T follicular helper cell (primary cell): Measurements from ENCODE around the gene TTLL13.

ENCODE experiments used
- DNase-seq: peaks from one replicate; pipeline ENCODE4 v3.0.0-alpha.2; 2020; ENCODE audit warnings: low read depth

TTLL13 gene

DNA sequence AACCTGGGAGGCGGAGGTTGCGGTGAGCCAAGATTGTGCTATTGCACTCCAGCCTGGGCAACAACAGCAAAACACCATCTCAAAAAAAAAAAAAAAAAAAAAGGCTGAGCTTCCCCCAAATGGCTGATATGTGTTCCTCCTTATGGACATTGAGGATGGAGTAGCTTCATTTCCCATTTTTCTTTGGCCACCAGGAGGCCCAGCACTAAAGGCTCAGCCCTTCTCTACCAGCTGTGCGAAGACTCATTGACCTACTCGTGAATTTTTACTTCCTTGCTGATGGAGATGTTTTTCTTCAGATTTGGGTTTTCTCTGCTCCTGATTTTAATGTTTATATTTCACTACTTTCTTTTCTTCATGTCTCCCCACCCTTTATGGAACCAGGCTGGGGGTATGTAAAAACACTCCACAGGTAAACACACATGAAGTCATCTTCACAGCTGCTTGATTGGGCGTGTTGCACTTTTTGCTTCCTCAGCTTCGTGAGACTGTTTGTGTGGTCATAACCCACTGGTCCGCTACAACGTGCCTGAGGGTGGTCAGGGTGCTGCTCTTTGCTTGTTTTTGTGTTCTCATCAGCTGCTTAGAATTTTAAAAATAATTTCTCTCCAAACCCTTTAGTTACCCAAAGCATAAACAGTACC, 34.7 kb upstream of the TTLL13 start:
- no peak for DNase-seq

DNA sequence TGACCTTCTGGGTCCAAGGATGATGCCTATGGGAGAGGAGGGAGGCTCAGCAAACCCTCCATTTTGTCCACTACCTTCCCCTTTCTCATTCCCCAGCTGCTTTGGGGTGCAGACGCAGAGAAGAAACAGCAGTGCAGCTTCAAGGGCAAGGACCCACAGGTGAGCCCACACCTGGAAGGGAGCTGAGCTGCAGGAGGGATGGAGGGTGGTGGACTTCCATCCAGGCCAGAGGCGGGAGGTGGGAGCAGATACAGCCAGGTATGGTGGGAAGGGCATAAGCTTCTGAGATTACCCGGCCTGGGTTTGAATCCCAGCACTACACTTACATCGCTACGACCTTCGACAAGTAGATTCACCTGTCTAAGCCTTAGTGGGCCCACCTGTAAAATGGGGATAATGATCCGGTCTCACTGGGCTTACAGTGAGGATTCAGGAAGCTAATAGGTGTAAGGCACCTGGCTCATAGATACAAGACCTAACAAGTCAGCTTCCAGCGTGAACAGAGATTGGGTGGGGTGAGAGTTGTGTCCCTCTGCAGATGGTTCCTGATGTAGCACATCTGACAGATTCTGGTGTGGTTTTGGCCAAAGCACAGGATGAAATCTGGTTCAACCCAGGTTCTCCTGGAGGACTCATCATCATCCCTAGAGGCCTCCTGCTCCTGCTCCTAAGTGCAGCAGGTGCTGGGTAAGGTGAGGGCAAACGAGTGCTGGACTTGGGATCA, 31.5 kb upstream of the TTLL13 start:
- DNase-seq, result no peak

DNA sequence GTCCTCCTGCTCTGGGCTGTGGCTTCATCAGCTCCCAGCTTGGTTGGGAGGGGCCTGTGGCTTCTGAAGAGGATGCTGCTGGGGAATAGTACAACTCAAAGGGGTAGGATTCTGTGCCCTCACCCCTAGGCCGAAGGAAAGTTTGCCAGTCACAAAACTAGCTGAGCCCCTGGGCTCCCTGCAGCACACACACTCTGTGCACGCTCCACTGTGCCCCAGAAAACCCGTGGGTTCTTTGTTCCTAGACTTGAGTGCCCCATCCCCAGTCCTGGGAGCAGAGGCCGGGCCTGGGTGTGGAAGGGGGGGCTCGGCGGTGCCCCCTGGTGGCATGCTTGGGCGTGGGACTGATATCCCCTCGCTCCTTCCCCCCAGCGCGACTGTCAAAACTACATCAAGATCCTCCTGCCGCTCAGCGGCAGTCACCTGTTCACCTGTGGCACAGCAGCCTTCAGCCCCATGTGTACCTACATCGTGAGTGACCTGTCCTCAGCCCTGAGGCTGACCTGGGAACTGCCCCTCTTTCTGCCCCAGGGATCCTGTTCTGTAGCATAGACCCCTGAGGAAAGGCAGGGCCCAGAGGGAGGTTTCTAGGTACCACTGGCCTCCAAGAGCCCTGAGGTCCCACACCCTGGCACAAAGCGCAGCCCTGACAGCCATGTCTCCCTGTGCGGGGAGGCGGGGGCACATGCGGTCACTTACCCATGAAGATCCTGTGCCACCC, 29.8 kb upstream of the TTLL13 start:
- peak; percentile 34 for DNase-seq

DNA sequence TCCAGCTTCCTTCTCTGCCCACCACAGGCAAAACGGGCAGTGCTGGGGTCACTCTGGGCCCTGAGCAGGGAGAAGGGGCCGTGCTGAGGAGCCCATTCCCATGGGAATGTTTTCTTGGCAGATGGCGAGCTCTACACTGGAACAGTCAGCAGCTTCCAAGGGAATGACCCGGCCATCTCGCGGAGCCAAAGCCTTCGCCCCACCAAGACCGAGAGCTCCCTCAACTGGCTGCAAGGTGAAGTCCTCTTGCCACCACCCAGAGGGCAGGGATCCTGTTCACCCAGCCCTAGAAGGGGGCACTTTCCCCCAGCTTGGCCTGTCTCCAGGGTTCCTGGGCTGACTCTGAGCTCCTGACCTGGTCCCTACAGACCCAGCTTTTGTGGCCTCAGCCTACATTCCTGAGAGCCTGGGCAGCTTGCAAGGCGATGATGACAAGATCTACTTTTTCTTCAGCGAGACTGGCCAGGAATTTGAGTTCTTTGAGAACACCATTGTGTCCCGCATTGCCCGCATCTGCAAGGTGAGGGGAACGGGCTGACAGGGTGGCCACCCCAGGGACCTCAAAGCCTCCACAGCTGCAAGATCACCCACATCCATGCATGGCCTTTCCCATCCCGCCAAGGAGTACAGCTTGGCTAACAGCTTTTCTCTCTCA, 28.0 kb upstream of the TTLL13 start:
- DNase-seq, result no peak

DNA sequence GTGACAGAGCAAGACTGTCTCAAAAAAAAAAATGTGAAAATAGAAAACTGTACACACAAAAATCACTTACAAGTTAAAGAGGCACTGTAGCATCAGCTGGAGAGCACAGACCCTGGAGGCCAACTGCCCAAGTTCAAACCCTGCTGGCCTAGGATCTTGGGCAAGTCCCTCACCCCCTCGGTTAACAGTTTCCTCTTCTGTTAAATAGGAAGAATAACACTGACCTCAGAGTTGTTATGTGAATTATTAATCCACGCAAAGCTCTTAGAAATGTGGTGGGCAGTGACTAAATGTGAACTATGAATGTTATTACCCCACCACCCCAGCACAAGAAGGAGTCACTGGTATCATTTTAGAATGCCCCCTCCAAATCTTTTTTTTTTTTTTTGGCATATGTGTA, 26.8 kb upstream of the TTLL13 start:
- no peak for DNase-seq

DNA sequence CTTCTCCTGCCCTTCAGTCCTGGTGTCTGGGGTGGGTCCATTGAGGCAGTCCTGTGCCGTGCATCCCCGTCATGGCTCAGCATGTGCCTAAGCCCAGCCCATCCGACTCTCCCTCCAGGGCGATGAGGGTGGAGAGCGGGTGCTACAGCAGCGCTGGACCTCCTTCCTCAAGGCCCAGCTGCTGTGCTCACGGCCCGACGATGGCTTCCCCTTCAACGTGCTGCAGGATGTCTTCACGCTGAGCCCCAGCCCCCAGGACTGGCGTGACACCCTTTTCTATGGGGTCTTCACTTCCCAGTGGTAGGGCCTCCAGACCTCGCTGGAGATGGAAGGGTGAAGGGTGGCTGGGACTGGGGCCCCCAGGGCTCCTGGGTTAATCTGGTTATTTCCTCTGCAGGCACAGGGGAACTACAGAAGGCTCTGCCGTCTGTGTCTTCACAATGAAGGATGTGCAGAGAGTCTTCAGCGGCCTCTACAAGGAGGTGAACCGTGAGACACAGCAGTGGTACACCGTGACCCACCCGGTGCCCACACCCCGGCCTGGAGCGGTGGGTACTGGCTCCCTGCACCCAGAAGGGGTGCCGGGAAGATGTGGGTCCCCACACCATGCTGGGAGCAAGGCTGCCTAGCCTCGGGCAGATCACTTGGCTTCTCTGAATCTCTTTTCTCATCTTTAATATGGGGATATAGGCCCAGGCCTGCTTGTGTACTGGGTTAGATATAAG, 25.8 kb upstream of the TTLL13 start:
- no peak for DNase-seq

DNA sequence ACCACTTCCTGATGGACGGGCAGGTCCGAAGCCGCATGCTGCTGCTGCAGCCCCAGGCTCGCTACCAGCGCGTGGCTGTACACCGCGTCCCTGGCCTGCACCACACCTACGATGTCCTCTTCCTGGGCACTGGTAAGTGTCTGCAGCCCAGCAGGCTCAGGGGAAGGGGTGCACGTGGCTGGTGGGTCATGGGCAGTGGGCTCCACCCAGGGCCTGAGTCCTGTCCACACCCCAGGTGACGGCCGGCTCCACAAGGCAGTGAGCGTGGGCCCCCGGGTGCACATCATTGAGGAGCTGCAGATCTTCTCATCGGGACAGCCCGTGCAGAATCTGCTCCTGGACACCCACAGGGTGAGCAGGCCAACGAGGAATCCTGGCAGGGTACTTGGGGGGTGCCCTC, 24.3 kb upstream of the TTLL13 start:
- no peak for DNase-seq

DNA sequence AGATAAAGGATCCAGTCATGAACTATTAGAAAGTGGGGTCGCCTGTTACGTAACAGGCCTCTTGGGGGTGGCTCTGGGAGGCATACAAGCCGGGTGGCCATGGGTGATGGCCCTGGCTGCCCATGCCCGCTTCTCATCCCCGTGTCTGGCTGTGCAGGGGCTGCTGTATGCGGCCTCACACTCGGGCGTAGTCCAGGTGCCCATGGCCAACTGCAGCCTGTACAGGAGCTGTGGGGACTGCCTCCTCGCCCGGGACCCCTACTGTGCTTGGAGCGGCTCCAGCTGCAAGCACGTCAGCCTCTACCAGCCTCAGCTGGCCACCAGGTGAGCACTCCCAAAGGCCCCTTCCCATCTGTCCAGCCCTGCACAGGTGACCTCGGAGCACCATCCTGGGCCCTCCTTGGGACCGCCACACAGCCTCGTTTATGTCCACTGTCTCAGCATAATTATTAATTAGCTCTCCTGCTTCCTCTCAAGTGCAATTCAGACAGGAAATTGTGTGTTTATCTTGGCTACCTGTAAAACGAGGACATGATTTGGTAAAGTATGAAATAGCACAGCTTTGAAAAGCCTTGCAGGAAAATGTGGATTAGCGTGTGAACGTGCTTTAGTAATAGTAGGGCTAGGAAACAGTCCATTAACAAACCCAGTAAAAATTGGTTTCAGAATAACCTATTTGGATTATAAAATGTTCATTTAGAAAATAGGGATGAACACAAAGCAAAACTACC, 23.7 kb upstream of the TTLL13 start:
- DNase-seq, result no peak

DNA sequence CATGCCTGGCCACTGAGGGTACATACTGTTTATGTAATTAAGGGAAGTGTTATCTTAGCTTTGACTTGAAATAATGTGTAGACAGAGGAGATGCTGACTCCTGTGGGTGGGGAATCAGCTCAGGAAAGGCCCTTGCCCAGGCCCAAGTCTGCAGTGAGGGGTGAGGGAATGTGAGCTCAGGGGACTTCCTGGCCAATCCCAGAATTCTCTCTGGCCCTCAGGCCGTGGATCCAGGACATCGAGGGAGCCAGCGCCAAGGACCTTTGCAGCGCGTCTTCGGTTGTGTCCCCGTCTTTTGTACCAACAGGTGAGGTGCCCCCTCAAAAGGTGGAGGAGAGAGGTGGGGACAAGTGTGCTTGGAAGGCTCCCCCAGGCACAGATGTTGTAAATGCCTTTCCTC, 22.0 kb upstream of the TTLL13 start:
- DNase-seq, result no peak

DNA sequence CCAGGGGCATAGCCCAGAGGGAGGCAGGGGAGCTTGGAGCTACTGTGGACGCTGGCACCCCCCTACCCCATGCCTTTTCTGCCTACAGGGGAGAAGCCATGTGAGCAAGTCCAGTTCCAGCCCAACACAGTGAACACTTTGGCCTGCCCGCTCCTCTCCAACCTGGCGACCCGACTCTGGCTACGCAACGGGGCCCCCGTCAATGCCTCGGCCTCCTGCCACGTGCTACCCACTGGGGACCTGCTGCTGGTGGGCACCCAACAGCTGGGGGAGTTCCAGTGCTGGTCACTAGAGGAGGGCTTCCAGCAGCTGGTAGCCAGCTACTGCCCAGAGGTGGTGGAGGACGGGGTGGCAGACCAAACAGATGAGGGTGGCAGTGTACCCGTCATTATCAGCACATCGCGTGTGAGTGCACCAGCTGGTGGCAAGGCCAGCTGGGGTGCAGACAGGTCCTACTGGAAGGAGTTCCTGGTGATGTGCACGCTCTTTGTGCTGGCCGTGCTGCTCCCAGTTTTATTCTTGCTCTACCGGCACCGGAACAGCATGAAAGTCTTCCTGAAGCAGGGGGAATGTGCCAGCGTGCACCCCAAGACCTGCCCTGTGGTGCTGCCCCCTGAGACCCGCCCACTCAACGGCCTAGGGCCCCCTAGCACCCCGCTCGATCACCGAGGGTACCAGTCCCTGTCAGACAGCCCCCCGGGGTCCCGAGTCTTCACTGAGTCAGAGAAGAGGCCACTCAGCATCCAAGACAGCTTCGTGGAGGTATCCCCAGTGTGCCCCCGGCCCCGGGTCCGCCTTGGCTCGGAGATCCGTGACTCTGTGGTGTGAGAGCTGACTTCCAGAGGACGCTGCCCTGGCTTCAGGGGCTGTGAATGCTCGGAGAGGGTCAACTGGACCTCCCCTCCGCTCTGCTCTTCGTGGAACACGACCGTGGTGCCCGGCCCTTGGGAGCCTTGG, 21.3 kb upstream of the TTLL13 start:
- no peak for DNase-seq

DNA sequence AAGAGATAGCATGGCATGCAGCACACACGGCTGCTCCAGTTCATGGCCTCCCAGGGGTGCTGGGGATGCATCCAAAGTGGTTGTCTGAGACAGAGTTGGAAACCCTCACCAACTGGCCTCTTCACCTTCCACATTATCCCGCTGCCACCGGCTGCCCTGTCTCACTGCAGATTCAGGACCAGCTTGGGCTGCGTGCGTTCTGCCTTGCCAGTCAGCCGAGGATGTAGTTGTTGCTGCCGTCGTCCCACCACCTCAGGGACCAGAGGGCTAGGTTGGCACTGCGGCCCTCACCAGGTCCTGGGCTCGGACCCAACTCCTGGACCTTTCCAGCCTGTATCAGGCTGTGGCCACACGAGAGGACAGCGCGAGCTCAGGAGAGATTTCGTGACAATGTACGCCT, 20.4 kb upstream of the TTLL13 start:
- DNase-seq, result no peak

DNA sequence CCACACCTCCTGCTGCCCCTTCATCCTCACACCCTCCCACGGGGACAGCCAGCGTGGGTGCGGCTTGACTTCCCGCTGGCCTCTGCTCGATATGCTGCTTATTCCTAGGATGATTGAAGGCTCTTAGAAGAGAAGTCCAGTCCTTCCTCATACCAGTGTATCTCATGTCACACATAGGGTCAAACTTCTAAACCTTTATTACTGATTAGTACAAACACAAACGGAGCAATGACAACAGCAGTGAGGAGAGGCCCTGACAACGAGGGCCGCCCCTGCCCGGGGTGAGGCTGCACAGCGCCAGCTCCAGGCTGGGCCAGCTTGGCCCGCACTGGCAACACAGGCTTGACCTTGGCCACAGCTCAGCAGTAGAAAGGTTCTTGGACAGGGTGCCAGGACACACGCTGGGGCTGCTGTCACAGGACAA, 19.3 kb upstream of the TTLL13 start:
- DNase-seq, result no peak

DNA sequence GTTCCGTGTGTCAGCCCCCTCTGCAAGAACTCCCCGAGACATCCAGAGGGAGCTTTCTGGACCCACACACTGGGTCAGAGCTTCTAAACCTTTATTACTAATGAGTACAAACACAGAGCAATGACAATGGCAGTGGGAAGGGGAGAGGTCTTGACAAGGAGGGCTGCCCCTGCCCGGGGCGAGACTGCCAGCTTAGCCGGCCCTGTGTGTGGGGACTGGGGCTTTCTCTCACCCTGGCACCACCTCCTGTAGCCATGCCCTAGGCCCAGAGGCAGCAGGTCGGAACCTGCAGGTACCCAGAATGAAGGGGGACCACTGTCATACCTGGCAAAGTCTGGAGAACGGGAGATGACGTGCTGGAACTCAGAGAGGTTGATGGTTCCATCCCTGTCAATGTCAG, 18.7 kb upstream of the TTLL13 start:
- no peak for DNase-seq

DNA sequence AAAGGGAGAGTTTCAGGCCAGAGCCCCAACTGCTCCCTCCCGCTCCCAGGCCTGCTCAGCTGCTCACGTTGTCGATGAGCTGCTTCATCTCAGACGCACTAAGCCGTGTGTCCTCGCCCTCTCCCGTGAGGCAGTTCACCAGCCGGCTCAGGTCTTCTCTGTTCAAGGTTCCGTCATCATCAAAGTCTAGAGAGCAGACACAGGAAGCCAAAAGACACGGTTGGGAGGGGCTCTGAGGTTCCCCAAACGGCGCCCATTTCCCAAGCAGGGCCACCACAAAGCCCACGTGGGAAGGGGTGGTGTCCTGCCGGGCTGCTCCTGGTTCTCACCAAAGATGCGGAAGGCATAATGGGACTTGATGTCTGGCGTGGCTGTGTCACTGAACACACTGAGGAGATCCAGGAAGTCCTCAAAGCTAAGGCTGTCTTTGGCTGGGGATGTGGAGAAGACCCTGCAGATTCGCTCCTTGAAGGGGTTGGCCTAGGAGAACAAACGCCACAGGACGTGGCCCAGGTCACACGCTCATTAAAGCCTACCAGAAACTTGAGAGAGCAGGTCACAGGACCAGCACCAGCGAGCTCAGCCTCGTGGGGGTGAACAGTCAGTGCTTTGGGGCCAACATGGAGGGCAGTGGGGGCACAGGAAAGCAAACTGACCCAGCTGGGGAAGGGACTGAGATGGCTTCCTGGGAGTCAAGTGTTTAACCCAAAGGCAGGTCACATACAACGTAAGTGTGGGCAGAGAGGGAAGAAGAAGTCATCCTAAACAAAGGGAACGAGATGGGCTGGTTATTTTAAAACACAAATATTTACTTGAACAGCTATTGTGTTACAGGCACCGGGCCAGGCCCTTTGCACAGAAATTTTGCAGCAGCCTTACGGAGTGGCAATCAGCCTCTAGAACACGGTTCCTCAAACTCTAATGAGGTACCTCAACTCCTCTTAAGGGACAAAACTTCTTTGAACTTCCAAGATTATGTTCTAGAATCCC, 18.0 kb upstream of the TTLL13 start:
- DNase-seq, result peak; percentile 79

DNA sequence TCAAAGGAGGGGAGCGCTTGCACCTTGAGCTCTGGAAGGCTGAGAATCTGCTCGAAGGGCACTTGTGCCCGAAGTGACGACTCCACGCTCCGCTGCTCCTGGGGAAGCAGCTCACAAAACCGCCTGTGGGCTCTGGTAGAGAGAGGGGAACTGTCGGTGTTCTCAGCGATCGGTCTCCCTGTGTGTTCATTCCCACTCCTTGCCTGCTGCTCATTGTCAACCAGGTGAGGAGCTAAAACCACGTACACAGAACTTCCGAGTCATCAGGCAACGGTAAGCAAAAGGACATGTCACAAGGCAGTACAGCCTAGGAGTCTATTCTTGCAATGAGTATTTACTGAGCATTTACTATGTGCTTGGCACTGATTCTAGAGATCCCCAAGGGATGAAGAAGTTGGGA, 17.2 kb upstream of the TTLL13 start:
- no peak for DNase-seq

DNA sequence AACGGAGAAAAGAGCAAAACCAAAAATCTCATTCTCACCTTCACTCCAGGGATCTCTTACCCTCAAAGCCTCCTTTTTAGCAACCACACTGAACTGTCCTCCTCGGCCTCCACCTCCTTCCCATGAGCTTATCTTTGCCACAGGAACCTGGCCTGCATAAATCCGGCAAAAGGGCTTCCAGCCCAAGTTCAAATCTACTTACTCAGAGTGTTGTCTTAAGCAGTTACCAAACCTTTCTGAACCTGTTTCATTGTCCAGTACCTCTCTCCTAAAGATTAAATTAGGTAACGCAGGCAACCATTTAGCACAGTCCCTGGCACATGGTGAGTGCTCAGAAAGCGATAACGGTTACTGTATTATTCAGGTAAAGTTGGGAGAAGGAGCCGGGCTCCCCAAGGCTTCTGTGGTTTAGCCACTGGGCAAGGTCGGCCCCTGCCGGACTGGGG, 16.4 kb upstream of the TTLL13 start:
- no peak for DNase-seq

DNA sequence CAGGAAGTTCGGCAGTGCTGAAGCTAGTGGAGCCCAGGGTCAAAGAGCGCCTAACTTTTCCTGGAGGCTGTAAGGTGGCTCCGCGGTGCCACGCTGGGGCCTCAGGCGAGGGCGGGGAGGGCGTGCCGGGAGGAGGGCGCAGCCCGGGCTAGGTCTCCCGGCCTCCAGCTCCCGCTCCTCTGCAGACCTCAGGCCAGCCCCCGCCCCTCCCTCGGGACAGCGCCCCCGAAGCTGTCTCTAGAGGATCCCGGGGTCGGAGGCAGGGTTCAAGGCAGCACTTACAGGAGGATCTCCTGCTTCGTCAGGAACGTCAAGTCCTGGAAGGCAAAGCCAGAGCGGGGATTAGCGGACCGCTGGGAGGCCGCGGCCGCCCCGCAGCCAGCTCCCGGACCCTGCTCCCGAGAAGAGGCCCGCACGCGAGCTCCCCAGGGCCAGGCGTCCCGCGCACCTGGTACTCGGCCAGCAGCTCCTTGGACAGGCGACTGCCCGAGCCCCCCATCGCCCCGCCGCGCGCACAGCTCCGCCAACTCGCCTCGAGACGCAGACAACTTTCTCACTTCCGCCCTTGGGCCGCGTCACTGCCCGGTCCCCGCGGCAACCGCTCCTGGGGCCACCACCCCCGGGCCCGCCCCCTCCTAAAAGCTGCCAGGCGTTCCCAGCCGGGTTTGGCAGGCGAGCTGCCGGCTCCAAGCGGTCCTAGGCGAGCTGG, 15.8 kb upstream of the TTLL13 start, which contains the start of gene CIB1:
CIB1 (minus strand) TSS at position 555 of the 709 bp plus-strand sequence; CDS start at position 499, 56 bp downstream.
- peak; percentile 95 for DNase-seq
